Spleen (tissue), 7 donors: ENCODE results near the gene TSHZ2.

Experiments used
- POLR2A ChIP-seq, 3 donors: fragments of 450-650 bp; IDR thresholded peaks; one replicate each; pipeline ENCODE4 v1.5.1; 2017; ENCODE audit warnings: antibody characterized with exemption in 3 of 3, mild to moderate bottlenecking in 1 of 3
- TF ChIP-seq, protein P1 (sequence below), 11 experiments: fragments of 200-600 bp in 7 of 11; fragments of 450-650 bp in 4 of 11; sonication (generic) in 4 of 11; IDR thresholded peaks in 8 of 11; conservative IDR thresholded peaks in 3 of 11; 1 replicate in 7 of 11; 2 replicates in 4 of 11; pipeline versions ENCODE4 v1.4.0 to v1.8.0; 2016 to 2021; ENCODE audit warnings: antibody characterized with exemption in 11 of 11, inconsistent platforms in 4 of 11, mild to moderate bottlenecking in 1 of 11
- donor health status: DM: no; HTN: no; CAD: no; lungs with moderate emphysema.
- donor health status: DM: no; HTN: no; CAD: no.
- donor health status: DM: no; HTN: no; CAD: no.

- TF ChIP-seq, protein P1, sequence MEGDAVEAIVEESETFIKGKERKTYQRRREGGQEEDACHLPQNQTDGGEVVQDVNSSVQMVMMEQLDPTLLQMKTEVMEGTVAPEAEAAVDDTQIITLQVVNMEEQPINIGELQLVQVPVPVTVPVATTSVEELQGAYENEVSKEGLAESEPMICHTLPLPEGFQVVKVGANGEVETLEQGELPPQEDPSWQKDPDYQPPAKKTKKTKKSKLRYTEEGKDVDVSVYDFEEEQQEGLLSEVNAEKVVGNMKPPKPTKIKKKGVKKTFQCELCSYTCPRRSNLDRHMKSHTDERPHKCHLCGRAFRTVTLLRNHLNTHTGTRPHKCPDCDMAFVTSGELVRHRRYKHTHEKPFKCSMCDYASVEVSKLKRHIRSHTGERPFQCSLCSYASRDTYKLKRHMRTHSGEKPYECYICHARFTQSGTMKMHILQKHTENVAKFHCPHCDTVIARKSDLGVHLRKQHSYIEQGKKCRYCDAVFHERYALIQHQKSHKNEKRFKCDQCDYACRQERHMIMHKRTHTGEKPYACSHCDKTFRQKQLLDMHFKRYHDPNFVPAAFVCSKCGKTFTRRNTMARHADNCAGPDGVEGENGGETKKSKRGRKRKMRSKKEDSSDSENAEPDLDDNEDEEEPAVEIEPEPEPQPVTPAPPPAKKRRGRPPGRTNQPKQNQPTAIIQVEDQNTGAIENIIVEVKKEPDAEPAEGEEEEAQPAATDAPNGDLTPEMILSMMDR (IDR thresholded peaks at IDR 0.05 in 8 of 11, conservative IDR thresholded peaks at IDR 0.05 in 3 of 11): no peak
- TF ChIP-seq POLR2A (IDR thresholded peaks at IDR 0.05): no peak
These were observed 430.3 kb downstream of the TSHZ2 start for GRCh38 chr20:53402233-53403005.
